A204.1 (cell line): ENCODE data around the gene ZFYVE9.
"Not testable (repeated sequence)": the region's sequence is repeated elsewhere in the genome, so short reads cannot be mapped to it uniquely, and the experiment has no call there.

Experiments
- FAIRE-seq: peaks from 2 replicates; lab custom pipeline; 2012; peaks lifted over from hg19 to GRCh38; lab: Jason Lieb, UNC

ZFYVE9 gene

GRCh38 chr1:52348704-52349300 lies 206.9 kb downstream of the ZFYVE9 start:
- no peak for FAIRE-seq

- no peak for FAIRE-seq
Observed at GRCh38 chr1:52352690-52353089, 210.8 kb downstream of the ZFYVE9 start.

DNA sequence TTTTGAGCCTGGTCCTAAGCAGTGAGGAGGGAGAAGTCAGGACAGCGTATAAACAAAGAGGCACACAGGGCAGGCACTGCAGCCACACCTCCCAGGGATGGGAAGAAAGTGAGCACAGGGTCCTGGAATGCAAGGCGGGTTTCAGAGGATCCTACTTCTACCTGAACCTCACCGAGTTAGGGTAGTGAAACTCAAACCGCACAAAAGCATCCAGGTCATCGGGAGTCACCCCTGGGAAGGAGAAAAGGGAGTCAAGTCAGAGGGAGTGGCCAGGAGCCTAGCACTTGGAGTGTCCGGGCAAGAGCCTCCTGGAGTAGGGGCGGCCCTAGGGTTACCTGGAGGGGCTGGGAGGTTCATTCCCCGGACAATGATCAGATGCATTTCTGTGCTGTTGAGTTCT lies 213.5 kb downstream of the ZFYVE9 start:
- FAIRE-seq = no peak

GRCh38 chr1:52355847-52356505 lies 214.1 kb downstream of the ZFYVE9 start:
- FAIRE-seq = no peak

DNA sequence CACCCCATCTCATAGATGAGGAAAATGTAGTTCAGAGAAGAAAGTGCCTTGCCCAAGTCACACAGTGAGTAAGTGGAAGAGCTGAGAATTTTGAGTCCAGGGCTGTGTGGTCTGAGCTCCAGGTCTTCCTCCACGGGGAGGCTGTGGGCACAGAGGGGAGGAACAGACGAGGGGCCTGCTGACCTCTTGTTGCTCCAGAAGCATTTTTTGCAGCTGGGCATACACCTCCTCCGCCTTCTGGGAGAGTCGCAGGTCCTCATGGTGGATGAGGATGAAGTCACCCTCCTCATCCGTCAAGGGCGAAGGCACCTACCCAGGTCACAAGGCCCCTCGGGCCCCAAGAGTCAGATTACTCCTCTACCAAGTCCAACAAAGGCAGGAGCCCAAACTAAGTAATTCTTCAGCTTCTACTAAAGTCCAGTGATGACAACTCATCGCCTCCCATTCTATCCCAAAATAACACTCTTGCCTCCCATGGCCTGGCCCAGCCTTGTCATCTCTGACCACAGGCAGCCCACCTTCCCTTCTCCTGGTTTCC lies 215.0 kb downstream of the ZFYVE9 start:
- FAIRE-seq = no peak

GRCh38 chr1:52357397-52357796 lies 215.5 kb downstream of the ZFYVE9 start:
- FAIRE-seq = no peak

- FAIRE-seq = no peak
Observed at GRCh38 chr1:52358851-52359497, 217.1 kb downstream of the ZFYVE9 start.

DNA sequence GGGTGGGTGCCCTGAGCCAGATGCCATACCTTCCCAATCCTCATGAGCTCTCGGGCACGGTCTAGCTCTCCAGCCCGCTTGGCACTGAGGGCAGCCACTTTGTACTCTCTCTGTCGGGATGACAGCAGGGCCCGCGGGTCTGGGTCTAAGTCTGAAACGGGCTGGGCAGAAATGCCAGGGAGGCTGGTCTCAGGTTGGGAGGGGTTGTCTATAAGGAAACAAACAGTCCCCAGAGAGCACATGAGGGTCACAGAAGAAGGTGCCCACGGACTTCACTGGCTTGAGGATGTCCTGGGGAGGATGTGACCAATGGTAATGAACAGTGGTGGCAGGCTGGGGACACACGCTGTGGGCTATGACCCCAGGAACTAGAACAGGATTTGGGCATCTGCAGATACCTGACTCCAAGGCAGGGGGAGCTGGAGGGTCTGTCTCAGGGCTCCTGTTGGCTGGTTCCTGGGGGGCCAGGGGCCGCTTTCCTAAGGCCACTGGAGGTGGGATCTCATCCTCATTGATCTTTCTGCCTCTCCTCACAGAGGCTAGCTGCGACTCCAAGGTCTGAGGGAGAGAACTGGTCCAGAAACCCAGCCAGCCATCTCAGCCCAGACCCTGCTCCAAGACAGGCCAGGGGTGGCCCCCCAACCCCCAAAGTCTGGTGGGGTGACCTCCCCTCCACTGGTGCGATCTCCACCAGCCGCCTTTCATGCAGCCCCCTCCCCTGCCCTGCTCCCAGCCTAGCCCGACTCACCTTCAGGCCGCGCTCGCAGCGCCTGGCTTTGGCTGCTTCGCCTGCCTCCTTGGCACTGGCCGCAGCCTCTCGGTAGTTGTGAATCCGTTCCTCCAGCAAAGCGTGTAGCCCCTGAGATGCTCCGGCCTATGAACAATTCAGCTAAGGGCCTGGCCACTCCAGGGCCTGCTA lies 218.0 kb downstream of the ZFYVE9 start:
- no peak for FAIRE-seq

- no peak for FAIRE-seq
Observed at GRCh38 chr1:52360595-52360968, 218.7 kb downstream of the ZFYVE9 start.

DNA sequence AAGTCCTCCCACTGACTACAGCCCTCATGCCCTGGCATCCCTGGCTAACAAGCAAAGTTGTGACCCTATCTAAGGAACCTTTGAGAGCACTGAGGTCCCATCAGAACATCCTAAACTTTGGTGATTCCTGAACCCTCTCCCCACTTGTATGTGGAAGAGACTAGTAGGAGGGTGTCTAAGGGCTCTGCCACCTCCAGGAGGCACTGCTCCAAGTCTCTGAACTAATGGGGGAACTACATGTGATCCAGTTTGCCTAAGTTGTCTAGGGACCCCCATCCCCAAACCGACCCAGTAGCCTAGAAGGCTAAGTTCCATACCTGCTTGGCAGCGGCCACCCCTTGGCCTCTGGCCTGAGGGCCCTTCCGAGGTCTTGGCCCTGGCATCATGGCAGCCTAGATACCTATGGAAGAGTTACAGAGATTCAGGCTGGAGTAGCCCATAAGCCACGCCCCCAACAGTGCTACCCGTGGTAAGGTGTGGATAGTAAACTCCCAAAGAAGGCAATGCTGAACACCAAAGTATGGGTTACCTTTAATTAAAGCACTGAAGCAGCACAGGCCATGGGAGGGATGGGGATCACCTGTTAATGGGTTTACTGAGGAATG lies 222.4 kb downstream of the ZFYVE9 start:
- FAIRE-seq = no peak

DNA sequence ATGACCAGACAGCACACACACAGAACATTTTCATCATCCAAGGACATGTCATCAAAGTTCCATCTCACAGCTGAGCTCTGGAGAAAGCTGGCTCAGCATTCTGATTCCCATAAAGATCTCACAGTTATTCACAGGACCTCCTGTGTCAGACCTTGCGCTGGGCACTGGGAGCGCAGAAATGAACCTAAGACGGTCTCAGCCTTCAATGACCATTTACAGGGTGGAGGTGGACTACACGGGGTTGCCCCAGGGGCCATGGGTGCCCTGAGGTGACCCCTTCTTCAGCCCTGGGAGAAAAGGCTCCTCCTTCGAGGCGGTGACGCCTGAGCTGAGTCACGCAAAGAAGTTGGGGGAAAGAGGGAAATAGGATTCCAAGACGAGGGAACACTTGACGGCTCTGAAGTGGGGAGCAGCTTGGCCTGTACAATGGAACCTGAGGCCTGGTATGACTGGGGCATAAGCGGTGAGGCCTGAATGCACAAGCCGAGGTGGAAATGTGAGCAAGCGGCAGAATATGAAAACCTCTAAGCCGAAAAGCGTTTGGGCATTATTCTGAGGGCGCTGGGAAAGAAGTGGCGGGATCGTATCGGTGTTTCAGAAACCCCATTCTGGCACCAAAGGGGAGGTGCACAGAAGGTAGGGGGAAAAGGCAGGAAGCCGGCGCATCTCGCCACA lies 223.3 kb downstream of the ZFYVE9 start:
- FAIRE-seq = no peak

DNA sequence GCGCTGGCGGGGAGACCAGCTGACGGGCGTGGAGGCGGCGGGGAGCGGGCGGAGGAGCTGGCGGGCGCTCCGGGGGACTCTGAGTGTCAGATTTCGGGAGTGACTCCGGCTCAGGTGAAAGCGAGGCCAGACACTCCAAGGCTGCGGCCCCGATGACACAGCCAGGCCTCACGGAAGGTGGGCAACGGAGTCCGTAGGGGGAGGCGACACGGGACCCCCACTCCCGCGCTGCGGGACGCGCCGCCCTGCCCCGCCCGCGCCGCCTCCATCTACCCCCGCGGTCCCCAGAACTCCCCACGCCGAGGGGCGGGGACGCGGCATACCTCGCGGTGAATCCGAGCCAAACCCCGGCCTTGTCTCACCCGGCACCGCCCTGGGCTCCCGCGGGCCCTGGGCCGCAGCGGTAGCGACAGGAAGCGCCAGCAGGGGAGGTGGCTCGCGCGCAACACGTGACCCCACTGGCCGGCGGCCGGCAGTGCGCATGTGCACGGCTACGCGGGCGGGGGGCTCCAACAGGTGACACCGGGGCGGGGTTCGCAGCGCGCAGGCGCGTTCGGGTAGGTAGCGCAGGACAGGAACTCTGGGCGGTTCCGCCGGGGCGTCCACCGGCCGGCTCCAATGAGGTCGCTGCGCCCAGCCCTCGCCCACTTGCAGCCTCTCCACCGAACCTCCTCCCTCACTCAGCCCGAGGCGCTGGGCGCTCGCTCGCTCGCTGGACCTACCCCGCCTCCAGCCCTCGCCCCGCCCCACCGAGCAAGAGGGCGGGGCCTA lies 224.0 kb downstream of the ZFYVE9 start, which contains the start of gene CC2D1B:
Gene CC2D1B, minus strand, starts transcription at position 460 of the 771 bp plus-strand sequence. CDS start 1,585 bp downstream, outside the sequence.
- FAIRE-seq = peak; percentile 87

GRCh38 chr1:52366517-52366827 lies 224.6 kb downstream of the ZFYVE9 start:
- FAIRE-seq = no peak

DNA sequence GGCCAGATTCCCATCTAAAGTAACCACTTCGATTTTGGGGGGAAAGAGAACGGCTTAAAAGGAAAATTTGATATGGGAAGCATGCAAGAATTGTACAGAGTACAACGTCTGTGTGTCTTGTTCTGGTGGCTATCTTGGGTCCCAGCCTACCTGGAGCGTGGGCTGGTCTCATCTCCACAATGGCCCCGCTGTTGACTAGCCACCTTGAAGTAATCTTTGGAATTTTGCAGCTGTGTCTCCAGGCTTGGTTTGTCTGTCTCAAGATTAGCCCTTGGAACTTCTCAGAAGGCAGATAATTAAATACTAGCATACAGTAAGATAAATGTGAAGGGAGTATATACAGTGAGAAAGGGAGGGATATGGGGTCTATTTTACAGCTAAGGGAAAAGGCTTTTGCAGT lies 225.4 kb downstream of the ZFYVE9 start:
- FAIRE-seq = no peak

GRCh38 chr1:52368383-52369172 lies 226.7 kb downstream of the ZFYVE9 start:
- no peak for FAIRE-seq

- not testable (repeated sequence) for FAIRE-seq
Observed at GRCh38 chr1:52369851-52370250, 228.0 kb downstream of the ZFYVE9 start.

DNA sequence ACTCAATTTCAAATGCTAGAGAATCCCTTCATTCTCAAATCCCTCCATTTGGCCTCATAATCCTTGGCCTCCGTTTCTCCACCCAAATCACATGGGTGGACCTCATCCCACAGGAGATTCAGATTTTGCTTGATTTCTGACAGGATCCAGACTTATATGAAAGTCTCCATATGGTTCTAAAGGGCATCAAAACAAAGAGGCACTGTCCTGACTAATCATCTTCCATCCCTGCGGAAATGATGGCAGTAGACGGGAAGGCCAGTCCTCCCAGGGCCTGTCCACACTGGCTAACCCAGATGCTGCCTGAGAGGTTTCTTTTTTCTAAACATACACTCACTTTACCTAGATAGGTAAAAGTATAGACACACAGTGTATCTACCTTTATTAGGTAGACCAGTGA lies 243.5 kb downstream of the ZFYVE9 start:
- FAIRE-seq = no peak

DNA sequence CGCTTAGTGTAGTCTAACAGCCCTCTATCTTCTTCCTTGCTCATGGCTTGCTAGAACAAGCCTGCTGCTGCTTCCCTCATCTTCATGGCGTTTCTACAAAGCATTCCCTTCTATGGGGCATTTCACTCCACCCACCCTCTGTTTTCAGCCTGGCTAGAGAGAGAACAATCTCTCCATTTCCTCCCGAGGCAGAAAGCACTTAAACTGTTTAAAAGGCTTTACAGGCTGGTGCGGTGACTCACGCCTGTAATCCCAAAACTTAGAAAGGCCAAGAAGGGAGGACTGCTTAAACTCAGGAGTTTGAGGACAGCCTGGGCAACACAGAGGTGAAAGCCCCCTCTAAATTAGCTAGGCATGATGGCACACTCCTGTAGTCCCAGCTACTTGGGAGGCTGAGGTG lies 244.6 kb downstream of the ZFYVE9 start:
- FAIRE-seq = no peak

- FAIRE-seq = no peak
Observed at GRCh38 chr1:52393174-52393573, 251.3 kb downstream of the ZFYVE9 start.
